ENCODE data around the gene KCNG2. TPM values are rescaled to one million over a fixed set of nuclear protein-coding genes. Genes with fewer than 3 reads are reported as not detected.

Gene KCNG2
- total RNA-seq, 4 donors from 2014 or later, result 0.27 TPM; not detected in 3

DNA sequence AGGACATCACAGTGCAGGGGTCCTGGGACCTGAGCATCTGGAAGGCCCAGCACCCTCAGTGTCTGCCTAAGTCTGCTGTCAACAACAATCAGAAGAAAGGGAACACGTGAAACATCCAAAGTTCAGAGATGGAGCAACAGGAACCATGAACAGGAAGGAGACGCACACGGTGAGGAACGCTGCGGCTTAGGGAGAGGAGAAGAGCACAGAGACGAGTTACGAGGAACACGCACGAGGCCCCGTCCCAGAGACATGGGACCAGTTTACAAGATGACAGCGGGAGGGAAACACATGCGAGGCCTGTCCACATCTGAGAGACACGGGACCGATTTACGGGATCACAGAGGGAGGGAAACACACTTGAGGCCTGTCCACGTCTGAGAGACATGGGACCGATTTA lies 2.9 kb upstream of the KCNG2 start:
- ATAC-seq, result no peak

DNA sequence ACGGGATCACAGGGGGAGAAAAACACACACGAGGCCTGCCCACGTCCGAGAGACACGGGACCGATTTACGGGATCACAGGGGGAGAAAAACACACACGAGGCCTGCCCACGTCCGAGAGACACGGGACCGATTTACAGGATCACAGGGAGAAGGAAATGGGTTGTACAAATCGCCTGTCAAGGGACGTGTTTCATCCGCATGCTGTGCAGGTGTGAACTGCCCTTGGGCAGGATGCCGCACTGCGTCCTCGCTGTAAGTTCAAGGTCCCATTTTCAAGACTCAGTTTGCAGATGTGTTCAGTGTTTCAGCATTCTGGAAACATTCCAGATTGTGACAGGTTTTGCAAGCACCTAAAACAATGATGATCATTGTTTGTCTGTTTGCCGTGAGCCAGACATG lies 2.3 kb upstream of the KCNG2 start:
- H3K36me3 ChIP-seq, result no peaks in the 10 kb centered on the region
- no peak for ATAC-seq
- H3K4me3 ChIP-seq, result no peak overlapping the region
- WGBS, 2 donors (ENCODE audit: low coverage in 1 of 2), result 74 to 80% methylated on average over 12 to 14 of the region's 19 CpGs
- TF ChIP-seq POLR2AphosphoS5 (IDR thresholded peaks at IDR 0.05), result no peak
- TF ChIP-seq, protein P1, sequence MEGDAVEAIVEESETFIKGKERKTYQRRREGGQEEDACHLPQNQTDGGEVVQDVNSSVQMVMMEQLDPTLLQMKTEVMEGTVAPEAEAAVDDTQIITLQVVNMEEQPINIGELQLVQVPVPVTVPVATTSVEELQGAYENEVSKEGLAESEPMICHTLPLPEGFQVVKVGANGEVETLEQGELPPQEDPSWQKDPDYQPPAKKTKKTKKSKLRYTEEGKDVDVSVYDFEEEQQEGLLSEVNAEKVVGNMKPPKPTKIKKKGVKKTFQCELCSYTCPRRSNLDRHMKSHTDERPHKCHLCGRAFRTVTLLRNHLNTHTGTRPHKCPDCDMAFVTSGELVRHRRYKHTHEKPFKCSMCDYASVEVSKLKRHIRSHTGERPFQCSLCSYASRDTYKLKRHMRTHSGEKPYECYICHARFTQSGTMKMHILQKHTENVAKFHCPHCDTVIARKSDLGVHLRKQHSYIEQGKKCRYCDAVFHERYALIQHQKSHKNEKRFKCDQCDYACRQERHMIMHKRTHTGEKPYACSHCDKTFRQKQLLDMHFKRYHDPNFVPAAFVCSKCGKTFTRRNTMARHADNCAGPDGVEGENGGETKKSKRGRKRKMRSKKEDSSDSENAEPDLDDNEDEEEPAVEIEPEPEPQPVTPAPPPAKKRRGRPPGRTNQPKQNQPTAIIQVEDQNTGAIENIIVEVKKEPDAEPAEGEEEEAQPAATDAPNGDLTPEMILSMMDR (IDR thresholded peaks at IDR 0.05), result no peak
- TF ChIP-seq EP300 (IDR thresholded peaks at IDR 0.05), result no peak
- TF ChIP-seq POLR2A (IDR thresholded peaks at IDR 0.05), result no peak
- H3K27ac ChIP-seq, result no peak overlapping the region
- H3K27me3 ChIP-seq, result peaks cover 71% of the 10 kb centered on the region
- H3K4me1 ChIP-seq, result peaks cover 0 to 24% (median 14%) of the 10 kb centered on the region in 3 donors
- no peaks in the 10 kb centered on the region for H3K9me3 ChIP-seq

More for the DNA sequence above, 2.9 kb upstream of the KCNG2 start:
- WGBS, 2 donors (ENCODE audit: low coverage in 1 of 2), result 93 to 94% methylated on average over 5 to 10 of the region's 17 CpGs
- H3K4me1 ChIP-seq, result peaks cover 0 to 24% (median 14%) of the 10 kb centered on the region in 3 donors
- H3K27me3 ChIP-seq, result peaks cover 71% of the 10 kb centered on the region
- H3K27ac ChIP-seq, result no peak overlapping the region
- no peak overlapping the region for H3K4me3 ChIP-seq
- no peaks in the 10 kb centered on the region for H3K9me3 ChIP-seq
- TF ChIP-seq EP300 (IDR thresholded peaks at IDR 0.05), result no peak
- TF ChIP-seq POLR2A (IDR thresholded peaks at IDR 0.05), result no peak
- no peak for TF ChIP-seq POLR2AphosphoS5 (IDR thresholded peaks at IDR 0.05)
- TF ChIP-seq, protein P1 (IDR thresholded peaks at IDR 0.05), result no peak
- H3K36me3 ChIP-seq, result no peaks in the 10 kb centered on the region

DNA sequence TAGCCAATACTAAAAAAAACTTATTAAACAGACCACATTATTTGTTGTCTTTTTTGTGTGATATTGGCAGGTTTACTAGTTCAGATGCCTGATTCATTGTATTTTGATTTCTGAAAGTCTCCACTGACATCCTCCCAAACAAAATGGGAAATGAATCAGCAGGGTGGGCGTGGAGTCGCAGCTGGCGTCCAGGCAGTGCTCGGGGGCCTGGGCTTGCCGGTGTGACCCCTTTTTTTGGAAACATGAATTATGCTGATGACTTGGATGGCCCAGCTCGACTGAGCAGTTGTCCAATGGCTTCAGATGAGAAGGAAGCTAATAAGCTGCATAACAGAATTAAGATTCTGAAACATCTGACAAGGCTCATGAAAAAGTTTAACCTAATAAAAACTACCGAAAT lies 1.7 kb upstream of the KCNG2 start:
- Histone ChIP-seq H3K9me3 (no peaks in the 10 kb centered on the region), H3K27me3 (peaks cover 72% of the 10 kb centered on the region), H3K36me3 (no peaks in the 10 kb centered on the region), H3K27ac (no peak overlapping the region), H3K4me3 (no peak overlapping the region), H3K4me1 (peaks cover 0 to 24% (median 14%) of the 10 kb centered on the region in 3 donors)
- TF ChIP-seq, protein P1 (IDR thresholded peaks at IDR 0.05), result no peak
- TF ChIP-seq EP300 (IDR thresholded peaks at IDR 0.05), result no peak
- no peak for TF ChIP-seq POLR2AphosphoS5 (IDR thresholded peaks at IDR 0.05)
- TF ChIP-seq POLR2A (IDR thresholded peaks at IDR 0.05), result no peak
- 45 to 54% methylated on average over 6 of the region's 7 CpGs for WGBS, 2 donors (ENCODE audit: low coverage in 1 of 2)
- no peak for ATAC-seq

DNA sequence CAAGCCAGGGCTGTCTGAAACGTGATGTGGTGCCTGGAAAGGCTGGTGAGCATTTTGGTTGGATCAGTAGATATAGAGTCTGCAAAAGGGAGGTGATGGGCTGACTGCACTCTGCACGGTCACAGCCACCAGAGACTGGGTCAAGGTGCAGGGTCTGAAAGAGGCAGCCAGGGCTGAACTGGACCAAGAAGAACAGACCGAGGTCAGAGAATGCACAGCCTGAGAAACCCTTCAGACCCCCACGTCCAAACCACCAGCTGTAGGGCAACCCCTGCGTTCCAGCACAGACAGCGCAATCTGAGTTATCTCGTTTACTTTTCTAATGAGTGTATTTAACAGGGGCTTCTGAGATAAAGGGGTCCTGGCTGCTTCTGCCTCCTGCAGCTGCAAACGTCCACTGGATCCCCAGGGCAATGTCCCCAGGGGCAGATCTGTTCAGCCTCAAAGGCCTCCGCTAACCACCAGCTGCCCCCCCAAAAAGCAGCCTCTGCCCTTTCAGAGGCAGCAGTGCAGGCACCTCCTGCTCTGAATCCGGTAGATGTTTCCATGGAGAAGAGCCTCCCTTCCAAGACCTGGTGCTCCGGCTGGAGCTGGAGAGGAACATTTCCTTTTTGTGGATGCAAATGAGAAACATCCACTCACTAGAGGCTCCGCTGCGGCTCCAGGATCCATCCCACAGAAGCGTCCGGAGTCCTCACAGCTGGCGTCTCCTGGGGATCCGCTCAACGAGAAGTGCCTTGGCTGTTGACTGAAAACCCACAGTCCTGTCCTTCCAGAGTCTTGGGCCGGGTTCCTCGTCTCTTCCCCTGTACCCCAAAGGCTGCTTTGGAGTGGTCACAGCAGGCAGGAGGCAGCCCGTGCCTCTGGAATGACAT lies 970 bp upstream of the KCNG2 start:
- H3K27me3 ChIP-seq, result peaks cover 73% of the 10 kb centered on the region
- peaks cover 0 to 24% (median 14%) of the 10 kb centered on the region in 3 donors for H3K4me1 ChIP-seq
- H3K9me3 ChIP-seq, result no peaks in the 10 kb centered on the region
- H3K36me3 ChIP-seq, result no peaks in the 10 kb centered on the region
- TF ChIP-seq, protein P1 (IDR thresholded peaks at IDR 0.05), result no peak
- TF ChIP-seq POLR2A (IDR thresholded peaks at IDR 0.05) (no peak), EP300 (IDR thresholded peaks at IDR 0.05) (no peak), POLR2AphosphoS5 (IDR thresholded peaks at IDR 0.05) (no peak)
- no peak overlapping the region for H3K27ac ChIP-seq
- 17 to 23% methylated on average over 1 to 9 of the region's 21 CpGs for WGBS, 2 donors (ENCODE audit: low coverage in 1 of 2)
- no peak for ATAC-seq
- no peak overlapping the region for H3K4me3 ChIP-seq

Data from gastroesophageal sphincter (tissue), 4 donors.